Left forelimb (tissue), 1 donor: ENCODE measurements around the gene BRSK2.

Experiments
- DNase-seq: peaks from one replicate; pipeline ENCODE4 v3.0.0-alpha.2; 2018; ENCODE audit warnings: low spot score

The BRSK2 gene

DNA sequence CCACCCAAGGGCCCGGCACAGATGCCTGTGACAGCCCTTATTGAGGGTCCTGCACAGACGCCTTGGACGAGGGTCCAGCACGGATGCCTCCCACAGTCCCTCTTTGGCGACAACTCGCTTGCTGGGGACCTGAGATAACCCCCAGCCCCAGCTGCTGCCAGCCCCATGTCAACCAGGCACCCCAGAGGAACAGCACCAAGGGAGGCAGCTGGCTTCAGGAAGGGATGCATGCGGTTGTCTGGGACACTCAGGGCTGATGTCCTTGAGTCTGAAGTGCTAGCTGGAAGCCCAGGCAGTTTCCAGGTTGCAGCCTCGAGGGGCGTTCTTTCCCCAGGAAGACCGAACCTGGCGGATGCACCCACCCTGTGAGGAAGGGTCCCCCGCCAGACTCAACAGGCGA is 63.0 kb downstream of the BRSK2 start:
- DNase-seq: no peak

DNA sequence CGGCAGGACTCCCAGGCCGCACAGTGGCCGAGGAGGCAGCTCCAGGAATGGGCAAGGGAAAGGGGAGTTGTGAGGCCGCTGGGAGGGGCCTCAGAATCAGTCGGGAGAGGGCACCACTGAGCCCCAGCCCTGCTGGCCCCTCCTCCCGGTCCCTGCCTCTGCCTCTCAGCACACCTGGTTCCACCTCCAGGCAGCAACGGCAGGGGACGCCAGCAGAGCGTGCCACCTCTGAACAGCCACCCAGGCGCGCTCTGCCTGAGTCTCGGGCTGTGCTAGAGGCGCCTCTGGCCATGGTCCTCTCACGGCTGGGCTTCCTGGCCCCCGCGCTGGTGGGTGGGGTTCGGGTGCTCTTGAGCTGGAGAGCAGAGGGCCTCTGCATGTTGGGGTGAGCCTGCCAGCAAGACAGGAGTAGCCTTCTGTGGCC is 63.9 kb downstream of the BRSK2 start:
- no peak for DNase-seq

- no peak for DNase-seq
Measured at GRCh38 chr11:1454576-1454975, 64.8 kb downstream of the BRSK2 start.

DNA sequence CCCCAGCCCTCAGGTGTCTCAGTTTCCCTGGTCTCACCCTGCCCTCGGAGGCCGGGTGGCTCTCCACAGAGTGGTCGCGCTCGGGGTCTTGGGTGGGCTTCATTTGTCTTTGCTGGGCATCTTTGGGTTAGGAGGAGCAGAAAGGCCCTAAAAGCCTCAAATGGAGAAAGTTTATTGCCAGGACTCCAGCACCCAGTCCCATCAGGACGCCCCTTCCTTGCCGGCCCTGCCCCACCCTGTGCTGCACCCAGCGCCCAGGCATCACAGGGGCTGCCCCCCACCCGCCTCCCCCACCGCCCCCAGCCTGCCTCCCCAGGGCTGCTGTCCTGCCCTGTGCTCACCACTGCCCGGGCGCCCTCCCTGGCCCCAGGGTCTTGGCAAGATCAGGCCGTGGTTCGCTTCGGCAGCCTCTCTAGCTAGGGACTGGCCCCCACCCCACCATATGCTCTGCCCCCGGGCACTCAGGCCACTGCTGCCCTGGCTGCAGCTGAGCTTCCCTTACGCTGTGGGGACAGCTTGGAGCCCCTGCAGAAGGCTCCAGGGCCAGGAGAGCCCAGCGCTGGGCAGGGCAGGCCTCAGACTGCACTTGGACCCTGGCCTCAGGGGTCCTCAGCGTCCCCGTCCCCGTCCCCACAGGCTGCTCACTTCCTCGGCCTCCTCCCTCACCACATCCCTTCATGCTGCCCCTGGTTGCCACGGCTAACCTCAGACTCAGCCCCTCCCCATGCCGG is 65.5 kb downstream of the BRSK2 start:
- DNase-seq: no peak

GRCh38 chr11:1455763-1456060 is 66.0 kb downstream of the BRSK2 start:
- DNase-seq: no peak

DNA sequence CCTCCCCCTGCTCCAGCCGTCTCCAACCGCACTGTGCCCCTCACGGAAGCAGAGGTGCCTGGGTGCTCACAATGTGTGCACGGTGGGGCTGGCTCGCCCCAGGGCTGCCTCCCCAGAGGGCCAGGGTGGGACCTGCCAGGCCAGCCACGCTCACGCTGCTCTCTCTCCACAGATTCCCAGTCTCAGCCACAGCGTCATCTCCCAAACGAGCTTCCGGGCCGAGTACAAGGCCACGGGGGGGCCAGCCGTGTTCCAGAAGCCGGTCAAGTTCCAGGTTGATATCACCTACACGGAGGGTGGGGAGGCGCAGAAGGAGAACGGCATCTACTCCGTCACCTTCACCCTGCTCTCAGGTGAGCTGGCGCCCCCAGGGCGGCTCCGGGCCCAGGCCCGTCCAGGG is 66.4 kb downstream of the BRSK2 start:
- DNase-seq: no peak

- DNase-seq: no peak
Measured at GRCh38 chr11:1456596-1457325, 67.0 kb downstream of the BRSK2 start.

GRCh38 chr11:1457326-1457680 is 67.6 kb downstream of the BRSK2 start:
- no peak for DNase-seq

DNA sequence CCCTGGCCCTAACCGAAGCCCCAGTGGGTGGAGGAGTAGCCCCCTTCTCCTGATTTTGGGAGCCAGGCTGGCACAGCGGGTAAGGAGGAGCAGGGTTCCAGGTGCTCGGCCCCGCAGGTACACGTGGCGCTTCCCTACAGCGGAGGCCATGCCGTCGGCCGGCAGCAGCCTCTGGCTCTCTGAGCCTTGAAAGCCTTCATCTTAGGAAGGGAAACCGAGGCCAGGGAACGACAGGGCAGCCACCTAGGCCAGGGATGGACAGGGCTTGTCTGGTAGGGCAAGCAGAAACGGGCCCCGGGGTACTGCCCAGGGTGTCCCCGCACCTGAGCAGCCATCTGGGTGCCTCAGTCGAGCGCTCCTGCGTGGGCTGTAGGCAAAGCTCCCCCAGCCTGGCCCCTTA is 68.1 kb downstream of the BRSK2 start:
- no peak for DNase-seq

DNA sequence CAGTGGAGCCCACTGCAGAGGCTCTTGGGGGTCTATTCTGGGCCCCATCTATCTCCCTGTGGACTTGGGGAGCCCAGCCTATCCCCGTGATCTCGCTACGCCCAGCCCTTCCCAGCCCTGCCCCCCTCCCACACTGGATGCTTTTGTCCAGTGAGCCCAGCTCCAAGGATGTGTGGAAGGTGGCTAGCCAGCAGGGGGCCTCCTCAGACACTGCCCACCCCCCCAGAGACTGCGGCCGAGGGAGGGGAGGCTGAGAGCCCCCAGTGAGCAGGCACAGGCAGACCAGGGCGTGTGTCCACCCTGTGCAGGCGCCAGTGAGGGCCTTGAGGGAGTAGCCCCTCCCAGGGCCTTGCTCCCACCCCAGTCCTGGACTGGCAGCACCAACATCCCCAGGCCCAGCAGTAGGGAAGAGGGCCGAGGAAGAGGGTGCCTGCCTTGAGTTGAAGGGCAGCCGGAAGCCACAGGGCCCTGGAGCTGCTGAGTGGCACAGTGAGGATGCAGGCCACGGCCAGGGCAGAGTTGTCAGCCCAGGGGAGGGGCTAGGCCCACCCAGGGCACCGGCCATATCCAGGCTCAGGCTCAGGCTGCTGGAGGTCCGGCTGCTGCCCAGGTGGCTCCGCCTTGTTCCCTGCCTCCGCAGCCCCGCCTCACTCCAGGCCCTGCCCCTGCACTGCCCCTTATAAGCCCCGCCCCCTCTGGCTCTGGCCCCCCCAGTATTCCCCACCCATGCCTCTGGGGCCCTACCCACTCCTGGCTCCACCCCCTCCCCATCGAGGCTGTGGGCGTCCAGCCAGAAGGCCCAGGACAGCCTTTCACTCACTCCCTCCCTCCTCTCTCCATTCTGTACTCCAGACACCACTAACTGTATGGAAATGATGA is 68.8 kb downstream of the BRSK2 start:
- no peak for DNase-seq

DNA sequence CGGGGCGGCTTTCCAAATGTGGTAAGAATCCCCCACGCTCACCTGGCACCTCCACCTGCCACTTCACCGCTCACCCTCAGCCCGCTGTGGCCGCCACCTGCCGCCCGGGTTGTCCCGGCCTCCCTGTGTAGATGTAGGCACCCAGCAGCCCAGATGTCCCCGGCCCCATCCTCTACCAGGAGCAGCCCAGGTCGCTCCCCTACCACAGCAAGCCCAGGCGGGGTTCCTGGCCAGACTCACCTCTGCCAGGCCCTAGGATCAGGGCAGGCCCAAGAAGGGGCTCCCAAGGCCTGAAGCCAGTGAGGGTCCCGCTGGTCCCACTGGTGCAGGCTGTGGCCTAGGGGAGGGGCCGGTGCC is 69.5 kb downstream of the BRSK2 start:
- no peak for DNase-seq

DNA sequence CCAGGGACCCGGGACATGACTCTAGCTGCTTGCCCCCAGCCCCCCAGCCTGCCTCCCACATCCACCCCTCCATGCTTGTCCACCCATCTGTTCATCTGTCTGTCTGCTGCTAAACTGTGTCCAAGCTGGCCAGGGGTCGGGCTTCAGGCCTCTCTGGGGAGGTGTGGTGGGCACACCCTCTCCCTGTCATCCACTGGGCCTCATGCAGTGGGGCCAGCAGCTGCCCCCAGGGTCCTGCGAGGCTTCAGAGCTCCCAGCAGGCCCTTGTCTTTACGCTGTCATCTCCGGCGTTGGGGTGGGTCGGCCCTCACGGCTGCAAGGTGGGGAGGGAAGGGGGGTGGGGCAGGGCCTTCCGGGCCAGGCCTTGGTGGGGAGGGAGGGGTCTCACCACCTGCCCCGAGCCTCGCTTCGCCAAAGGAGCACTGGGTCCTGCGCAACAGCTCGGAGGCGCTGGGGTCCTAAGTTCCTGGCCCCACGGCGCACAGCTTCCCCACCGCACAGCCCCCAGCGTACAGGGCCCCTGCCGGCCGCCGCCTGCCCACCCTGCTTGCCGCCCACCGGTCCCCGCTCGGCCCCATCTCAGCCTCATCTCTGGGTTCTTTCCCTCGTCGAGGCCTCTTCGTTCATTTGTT is 70.1 kb downstream of the BRSK2 start:
- DNase-seq: no peak

DNA sequence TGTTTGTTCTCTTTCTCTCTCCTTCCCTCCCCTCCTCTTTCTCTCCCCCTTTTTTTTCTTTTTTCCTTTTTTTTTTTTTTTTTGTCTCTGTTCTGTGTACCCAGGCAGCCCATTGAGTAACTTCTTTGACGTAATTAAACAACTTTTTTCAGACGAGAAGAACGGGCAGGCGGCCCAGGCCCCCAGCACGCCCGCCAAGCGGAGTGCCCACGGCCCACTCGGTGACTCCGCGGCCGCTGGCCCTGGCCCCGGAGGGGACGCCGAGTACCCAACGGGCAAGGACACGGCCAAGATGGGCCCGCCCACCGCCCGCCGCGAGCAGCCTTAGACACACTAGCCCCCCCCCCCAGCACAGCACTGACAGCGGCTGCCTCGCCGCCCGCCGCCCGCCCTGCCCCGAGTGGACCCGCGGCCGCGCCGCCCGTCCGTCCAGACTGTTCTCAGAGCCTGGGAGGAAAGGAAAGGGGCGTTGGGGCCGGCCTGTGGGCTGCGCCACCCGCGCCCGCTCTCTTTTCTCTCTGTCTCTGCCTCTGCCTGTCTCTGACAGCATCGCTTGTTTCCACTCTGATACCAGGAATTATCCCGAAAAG is 70.8 kb downstream of the BRSK2 start:
- no peak for DNase-seq

DNA sequence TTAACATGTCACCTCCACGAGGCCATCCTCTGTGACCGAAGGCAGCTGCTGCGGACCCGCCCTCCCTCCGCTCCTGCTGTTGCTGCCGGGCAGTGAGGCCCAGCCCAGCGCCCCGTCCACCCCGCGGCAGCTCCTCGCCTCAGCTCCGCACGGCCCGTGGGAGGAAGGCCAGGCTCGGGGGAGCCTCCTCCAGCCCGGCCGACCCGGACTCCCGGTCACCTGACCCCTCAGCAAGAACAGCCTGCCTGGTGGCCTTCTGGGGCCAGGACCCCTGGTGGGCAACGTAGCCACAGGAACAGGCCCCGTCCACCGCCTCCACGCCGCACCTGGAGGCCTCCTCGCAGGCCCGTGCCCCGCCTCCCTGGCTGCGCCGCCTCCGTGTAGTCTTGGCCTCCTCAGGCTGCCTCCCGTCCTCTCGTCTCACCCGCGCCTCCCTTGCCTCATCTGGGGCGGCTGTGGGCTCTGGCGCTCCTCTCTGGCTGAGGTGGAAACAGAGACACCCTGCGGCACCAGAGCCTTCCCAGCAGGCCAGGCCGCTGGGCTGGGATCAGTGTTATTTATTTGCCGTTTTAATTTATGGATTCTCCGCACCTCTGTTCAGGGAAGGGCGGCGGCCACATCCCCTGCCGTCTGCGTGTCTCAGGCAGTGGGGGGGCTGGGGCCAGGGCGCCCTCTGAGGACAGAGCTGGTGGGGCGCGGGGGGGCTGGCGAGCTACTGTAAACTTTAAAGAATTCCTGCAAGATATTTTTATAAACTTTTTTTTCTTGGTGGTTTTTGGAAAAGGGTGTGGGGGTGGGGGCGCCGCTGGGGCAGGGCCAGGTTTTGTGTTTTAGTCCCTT is 71.5 kb downstream of the BRSK2 start:
- no peak for DNase-seq

- DNase-seq: no peak
Measured at GRCh38 chr11:1461826-1462697, 72.3 kb downstream of the BRSK2 start.

DNA sequence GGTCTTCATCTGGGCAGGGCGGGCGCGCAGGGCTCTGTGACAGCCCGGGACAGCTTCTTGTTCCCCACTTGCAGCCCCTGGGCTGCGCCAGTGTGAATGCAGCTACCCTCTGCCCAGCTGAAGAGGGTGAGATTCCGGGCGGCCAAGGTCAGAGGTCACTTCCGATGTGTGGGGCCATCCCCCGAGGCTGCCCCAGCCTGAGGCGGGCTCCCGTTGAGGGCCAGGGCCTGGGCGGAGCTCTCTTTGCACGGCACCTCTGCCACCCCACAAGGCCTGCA is 72.9 kb downstream of the BRSK2 start:
- DNase-seq: no peak

DNA sequence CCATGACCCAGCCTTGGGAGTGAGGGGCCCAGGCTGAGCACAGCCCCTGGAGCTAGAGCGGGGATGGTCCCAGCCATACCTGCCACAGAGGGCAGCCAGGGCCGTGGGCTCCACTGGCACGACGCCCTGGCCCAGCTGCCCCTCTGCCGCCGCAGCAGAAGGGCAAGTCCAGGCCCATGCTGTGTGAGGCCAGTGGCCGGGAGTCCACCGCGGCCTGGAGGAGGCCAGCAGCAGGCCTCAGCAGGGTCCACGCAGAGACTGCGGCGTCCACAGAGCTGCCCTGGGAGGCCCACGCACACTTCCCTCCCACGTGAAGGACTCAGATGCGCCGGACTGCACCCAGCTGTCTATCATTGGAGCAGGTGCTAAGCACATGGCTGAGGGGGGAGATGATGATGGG is 73.3 kb downstream of the BRSK2 start:
- no peak for DNase-seq

GRCh38 chr11:1466784-1467183 is 77.0 kb downstream of the BRSK2 start:
- DNase-seq: no peak

DNA sequence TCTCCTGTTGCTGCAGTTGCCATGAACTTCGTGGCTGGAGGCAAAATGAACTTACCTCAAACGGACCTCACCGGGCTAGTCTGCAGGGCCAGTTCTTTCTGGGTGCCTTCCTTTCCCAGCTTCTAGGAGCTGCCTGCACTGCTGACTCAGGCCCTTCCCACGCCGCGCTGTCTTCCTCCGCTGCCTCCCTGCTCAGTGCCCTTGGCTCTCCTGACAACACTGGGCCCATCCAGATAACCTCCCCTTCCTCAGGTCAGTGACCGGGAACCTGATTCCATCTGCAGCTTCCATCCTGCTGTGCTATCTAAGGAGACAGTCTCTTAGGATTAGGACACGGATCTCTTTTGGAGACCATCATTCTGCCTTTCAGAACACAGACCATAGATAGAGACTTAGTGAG is 77.5 kb downstream of the BRSK2 start:
- no peak for DNase-seq

DNA sequence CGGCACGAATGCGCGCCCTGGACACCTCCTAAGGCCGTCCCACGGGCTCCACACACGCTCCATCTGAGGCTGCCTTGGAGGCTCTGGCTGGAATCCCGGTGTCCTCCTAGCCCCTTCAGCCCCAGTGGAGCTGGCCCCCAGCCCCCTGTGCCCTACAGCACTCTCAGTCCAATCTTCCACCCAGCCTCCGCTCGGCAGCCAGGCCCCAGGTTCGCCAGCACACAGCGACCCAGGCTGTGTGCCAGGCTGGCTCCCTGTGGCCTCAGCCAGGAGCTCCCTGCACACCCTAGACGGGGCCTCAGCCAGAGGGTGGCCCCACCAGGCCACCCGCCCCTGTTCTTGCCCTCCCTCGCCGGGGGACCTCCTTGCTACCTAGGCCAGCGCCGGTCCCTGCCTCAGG is 78.3 kb downstream of the BRSK2 start:
- DNase-seq: no peak
